C4-2B (cell line): Measurements from ENCODE around the gene DNAH2.
"Not testable (repeated sequence)": the region's sequence is repeated elsewhere in the genome, so short reads cannot be mapped to it uniquely, and the experiment has no call there.

ENCODE experiments used
- H3K27ac ChIP-seq: fragments of 450-650 bp; 2 replicates; pipeline ENCODE4 v1.5.1; 2017
- ZFX ChIP-seq: fragments of 450-650 bp; IDR thresholded peaks from 2 replicates; pipeline ENCODE4 v1.6.1; 2017
- TF ChIP-seq, protein P1 (sequence below): fragments of 450-650 bp; conservative IDR thresholded peaks from 2 replicates; pipeline ENCODE4 v1.5.1; 2017; ENCODE audit warnings: mild to moderate bottlenecking

Gene DNAH2

DNA sequence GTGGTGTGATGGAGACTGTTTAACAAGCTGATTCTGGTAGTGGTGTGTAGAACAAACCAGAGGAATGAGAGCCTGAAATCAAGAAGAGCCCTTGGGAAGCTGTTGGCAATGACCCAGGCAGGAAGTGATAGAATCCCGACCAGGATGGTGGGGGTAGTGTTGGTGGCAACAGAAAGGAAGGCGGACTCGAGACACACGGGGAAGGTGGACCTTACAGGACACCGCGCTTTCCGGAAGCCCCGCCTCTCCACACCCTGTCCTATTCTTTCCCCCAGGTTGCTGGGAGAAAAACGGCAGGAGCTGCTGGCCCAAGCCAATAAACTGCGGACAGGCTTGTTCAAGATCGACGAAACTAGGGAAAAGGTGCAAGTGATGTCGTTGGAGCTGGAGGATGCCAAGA lies 86.4 kb downstream of the DNAH2 start:
- H3K27ac ChIP-seq, result no peak overlapping the region
- TF ChIP-seq ZFX, result no peak
- TF ChIP-seq, protein P1, sequence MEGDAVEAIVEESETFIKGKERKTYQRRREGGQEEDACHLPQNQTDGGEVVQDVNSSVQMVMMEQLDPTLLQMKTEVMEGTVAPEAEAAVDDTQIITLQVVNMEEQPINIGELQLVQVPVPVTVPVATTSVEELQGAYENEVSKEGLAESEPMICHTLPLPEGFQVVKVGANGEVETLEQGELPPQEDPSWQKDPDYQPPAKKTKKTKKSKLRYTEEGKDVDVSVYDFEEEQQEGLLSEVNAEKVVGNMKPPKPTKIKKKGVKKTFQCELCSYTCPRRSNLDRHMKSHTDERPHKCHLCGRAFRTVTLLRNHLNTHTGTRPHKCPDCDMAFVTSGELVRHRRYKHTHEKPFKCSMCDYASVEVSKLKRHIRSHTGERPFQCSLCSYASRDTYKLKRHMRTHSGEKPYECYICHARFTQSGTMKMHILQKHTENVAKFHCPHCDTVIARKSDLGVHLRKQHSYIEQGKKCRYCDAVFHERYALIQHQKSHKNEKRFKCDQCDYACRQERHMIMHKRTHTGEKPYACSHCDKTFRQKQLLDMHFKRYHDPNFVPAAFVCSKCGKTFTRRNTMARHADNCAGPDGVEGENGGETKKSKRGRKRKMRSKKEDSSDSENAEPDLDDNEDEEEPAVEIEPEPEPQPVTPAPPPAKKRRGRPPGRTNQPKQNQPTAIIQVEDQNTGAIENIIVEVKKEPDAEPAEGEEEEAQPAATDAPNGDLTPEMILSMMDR, result no peak

DNA sequence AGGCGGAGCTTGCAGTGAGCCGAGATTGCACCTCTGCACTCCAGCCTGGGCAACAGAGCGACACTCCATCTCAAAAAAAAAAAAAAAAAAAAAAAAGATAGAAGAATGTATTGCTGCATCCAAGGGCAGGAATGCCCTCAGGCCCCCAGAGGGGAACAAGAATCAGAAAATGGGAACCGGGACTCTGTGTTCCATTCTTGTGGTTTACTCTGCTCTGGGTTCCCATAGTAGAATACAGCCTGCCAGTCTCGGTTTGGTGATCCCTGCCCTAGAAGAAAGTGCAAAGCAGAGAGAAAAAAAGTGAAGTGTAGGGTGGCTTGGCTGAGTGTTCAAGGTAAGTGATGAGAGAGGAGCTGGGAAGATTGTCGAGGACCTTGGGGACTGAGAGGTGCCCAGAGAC lies 89.0 kb downstream of the DNAH2 start:
- TF ChIP-seq ZFX, result no peak
- TF ChIP-seq, protein P1, result no peak

DNA sequence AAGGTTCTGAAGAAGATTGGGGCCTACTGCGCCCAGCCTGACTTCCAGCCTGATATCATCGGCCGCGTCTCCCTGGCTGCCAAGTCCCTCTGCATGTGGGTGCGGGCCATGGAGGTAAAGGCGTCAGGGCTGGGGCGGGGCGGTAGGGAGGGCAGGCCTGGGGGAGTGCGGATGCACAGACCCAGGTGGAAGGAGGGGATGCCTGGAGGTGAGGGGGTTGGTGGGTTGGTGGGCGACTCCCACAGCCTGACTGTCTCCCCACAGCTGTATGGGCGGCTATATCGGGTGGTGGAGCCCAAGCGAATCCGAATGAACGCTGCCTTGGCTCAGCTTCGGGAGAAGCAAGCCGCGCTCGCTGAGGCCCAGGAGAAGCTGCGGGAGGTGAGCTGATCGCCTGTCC lies 89.7 kb downstream of the DNAH2 start:
- H3K27ac ChIP-seq, result no peak overlapping the region
- TF ChIP-seq, protein P1, result no peak
- TF ChIP-seq ZFX, result no peak

More for the DNA sequence above, 89.0 kb downstream of the DNAH2 start:
- no peak overlapping the region for H3K27ac ChIP-seq

DNA sequence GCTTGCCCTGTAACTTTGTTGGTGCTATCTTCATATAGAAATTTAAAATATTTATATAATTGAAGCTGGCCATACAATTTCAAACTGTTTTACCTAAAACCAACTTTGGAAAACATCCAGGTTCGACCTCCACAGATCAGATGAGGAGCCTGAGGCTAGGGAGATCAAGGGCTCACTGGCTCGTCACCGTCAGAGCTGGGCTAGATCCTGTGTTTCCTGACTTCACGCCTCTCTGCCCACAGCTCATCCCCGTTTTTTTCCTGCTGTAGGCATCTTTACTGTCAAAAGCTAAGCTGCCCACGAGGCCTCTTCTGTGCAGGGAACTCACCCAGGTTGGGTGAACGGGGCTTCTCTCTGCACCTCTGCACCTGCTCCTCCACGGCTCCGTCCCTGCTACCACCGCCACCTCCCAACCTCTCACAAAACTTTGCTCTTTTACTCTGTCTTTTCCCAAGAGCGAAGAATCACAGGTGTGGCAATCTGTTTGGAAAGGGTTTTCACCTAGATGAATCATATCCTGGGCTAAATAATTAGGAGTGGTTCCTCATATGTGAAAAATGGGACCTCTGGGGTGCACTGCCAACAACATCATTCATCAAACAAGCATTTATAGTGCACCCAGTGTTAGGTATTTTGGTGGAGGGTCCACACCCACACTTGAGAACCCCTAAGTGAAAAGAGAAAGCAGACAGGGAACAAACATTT lies 91.7 kb downstream of the DNAH2 start:
- H3K27ac ChIP-seq, result no peak overlapping the region
- TF ChIP-seq, protein P1, result no peak
- TF ChIP-seq ZFX, result no peak

DNA sequence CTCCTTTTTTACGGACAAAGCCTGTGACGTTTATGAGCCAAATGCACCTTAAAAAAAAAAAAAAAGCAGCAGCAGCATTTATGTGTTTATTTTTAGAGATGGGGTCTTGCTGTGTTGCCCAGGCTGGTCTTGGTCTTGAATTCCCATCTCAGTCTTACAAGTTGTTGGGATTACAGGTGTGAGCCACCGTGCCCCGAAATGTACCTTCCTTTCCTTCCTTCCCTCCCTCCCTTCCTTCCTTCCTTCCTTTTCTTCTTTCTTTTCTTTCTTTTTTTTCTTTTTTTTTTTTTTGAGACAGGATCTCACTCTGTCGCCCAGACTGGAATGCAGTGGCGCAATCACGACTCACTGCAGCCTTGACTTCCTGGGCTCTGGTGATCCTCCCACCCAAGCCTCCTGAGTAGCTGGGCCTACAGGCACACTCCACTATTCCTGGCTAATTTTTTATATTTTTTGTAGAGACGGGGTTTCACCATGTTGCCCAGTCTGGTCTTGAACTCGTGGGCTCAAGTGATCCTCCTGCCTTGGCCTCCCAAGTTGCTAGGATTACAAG lies 92.3 kb downstream of the DNAH2 start:
- not testable (repeated sequence) for H3K27ac ChIP-seq

DNA sequence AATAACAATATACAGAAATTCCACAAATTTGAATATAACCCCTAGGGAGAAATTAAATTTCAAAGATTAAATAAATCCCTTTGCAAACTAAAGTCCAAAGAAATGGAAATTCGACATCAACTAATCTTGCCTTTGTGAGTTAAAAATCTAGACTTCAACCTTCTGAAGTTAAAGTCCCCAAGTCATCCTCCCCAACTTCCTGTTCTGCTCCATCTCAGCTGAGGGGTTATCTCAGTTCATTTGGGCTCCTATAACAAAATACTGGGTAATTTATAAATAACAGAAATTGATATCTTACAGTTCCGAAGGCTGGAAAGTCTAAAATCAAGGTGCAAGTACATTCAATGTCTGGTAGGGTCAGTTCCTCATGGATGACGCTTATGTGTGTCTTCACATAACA lies 93.7 kb downstream of the DNAH2 start:
- TF ChIP-seq ZFX, result no peak
- TF ChIP-seq, protein P1, result no peak
- H3K27ac ChIP-seq, result no peak overlapping the region

DNA sequence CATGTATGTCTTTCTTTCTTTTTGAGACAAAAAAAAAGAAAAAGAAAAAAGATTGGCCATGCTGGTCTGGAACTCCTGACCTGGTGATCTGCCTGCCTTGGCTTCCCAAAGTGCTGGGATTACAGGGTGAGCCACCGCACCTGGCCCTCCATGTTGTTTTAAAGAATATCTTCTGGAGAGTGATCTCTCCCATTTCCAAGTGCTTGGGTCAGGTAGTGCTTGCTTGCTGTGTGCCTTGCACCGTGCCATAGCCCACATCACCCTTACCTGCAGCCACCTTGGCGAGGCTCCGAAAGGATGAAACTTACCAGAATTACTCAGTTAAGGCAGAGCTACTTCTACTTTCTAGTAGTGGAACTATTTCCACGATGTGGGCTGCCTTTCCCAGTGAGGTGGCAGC lies 97.4 kb downstream of the DNAH2 start:
- TF ChIP-seq, protein P1, result no peak
- no peak for TF ChIP-seq ZFX
- no peak overlapping the region for H3K27ac ChIP-seq
